Measurements from ENCODE around the gene PAX4. TPM values are rescaled to one million over a fixed set of nuclear protein-coding genes. Genes with fewer than 3 reads are reported as not detected.

The PAX4 gene, protein sequence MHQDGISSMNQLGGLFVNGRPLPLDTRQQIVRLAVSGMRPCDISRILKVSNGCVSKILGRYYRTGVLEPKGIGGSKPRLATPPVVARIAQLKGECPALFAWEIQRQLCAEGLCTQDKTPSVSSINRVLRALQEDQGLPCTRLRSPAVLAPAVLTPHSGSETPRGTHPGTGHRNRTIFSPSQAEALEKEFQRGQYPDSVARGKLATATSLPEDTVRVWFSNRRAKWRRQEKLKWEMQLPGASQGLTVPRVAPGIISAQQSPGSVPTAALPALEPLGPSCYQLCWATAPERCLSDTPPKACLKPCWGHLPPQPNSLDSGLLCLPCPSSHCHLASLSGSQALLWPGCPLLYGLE
- not detected in 2 replicates for total RNA-seq (2014; rRNA removed; shearing (Covaris generic))

DNA sequence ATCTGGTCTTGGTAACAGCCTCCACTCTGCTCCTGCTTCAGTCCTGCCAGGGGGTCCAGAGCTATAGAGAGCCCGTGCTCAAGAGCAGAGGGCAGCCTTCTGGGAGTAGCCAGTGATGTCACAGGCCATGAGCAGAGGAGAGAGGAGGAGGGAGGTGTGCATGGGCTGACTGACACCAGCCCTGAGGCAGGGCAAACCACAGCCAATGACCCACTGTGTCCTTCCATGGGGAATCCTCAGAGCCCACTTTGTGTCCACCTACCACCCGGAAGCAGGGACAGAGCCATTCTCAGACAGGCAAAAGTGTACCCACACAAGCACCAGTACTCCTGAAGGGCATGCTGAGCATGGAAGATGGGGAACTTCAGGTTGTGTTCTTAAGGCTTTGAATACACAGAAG, at the start of gene PAX4:
Gene PAX4, minus strand, starts transcription at position 101 of the 400 bp plus-strand sequence. CDS start 2,214 bp downstream, outside the sequence.
- DNase-seq (ENCODE audit: low read depth): no peak

DNA sequence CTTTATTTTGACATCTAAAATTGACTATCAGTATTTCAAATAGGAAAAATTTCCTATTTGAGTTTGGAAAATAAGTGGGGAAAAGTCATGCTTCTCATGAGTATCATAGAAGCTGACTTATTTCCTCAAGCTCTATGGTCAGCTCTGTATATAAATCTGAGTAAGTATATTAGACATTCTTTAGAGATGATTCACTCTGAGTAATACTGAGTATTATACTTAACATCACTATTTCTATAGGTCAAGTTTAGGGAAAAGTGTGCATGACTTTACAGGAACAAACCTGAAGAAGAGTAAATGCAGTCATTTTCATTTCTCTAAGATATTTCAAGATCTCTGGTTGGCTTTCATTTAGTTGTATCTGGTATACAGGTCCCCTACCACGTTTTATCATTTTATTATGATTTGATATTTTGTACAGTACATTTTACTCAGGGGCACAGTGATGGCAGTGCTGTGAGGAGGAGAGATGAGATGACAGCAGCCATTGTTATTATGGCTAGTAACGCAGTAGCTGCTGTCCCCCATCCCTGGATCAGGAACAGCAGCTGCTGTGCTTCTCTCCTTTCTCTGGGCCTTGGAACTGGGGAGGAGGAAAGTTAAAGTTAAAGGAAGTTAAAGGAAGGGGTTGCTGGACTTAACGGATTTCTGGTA, 49.2 kb upstream of the PAX4 start:
- DNase-seq (ENCODE audit: low read depth): peak; percentile 31

DNA sequence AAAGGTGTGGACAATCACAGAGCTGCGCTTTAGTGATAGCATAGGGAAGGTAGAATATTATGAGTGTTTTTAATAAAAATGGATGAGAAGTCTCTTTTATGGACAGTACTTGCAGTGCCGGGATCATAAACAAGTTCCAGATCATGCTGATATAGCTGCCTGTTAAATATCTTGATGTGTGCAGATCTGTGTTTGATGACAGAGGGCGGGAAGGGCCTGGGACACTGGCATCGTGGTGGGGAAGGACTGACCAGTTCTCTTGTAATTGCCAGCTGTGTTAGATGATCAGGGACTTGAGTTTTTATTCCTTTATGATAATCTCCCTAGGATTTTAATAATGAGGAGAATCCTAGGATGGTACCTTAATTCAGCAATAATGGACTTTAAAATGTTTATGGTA, 48.7 kb upstream of the PAX4 start:
- no peak for DNase-seq (ENCODE audit: low read depth)

DNA sequence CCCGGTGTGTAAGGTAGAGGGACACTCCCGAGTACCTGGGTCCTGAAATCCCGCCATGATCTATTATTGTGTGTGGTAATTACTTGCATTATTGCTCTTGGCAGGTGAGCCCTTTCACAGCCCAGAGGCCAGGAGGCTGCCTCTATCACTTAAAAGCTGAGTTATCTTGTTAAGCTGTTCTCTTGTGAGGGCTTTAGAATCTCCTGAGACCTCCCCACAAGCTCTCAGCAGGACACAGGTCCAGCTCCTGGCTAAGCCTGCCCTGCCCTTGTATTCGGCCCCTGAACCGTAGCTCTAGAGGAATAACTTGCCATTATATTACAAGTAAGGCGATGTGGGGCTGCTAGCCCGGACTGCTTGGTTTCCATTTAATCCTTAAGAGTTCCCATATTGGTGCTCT, 48.0 kb upstream of the PAX4 start:
- no peak for DNase-seq (ENCODE audit: low read depth)

DNA sequence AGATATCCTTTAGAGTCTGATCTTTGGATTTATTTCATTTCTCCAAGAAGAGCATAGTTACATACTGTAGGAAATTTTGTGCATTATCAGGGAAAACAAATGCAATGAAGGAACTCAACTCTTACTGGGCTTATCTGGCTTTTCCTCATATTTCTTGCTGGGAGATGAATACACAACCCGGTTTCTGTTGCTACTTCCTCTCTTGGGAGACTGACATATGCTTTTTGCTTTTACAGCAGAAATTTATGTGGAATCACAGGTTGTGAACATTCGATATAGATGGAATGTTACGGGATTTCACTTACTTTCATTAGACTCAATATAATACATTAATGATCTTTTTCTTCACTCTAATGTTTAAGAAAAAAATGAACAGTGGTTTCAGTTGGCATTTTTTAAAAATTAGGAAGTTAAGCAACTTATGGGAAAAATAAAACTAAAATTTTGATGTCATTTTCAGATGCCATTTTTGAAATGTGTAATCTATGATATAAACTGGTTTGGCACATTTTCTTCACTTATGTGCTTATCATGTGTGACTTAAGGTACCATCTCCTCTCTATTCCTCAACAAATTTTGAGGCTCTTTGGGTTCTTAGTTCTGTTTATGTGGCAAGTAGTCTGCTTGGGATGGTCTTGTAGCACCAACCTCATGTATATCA, 41.2 kb upstream of the PAX4 start:
- DNase-seq (ENCODE audit: low read depth): no peak

DNA sequence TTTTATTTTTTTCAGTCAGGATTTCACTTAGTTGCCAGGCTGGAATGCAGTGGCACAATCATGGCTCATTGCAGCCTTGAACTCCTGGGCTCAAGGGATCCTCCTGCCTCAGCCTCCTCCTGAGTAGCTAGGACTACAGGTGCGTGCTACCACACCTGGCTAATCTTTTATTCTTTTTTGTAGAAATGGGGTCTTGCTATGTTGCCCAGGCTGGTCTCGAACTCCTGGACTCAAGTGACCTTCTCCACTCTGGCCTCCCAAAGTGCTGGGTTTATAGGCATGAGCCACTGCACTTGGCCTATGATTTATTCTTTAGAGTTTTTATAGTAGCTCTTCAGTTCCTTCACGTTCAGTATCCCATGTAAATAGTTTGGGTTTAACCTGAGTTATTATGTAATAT, 39.6 kb upstream of the PAX4 start:
- DNase-seq (ENCODE audit: low read depth): no peak

DNA sequence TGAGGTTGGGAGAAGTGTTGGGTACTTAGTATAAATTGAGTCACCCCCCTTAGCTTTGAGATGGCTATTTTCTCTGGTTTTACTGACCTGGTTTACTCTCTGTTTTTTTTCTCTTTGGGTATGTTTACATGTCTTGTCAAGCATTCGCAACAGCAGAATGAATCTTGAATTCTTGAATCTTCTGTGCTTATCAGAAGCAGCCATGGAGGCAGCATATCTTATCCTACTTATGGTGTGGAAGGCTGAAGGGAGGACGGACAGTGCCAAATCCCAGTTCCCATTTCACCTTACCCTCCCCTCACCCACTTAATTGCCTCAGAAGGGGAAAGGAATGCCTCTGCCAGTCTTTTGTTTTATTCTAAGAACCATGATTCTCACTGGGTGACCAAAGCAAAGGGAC, 37.8 kb upstream of the PAX4 start:
- no peak for DNase-seq (ENCODE audit: low read depth)

DNA sequence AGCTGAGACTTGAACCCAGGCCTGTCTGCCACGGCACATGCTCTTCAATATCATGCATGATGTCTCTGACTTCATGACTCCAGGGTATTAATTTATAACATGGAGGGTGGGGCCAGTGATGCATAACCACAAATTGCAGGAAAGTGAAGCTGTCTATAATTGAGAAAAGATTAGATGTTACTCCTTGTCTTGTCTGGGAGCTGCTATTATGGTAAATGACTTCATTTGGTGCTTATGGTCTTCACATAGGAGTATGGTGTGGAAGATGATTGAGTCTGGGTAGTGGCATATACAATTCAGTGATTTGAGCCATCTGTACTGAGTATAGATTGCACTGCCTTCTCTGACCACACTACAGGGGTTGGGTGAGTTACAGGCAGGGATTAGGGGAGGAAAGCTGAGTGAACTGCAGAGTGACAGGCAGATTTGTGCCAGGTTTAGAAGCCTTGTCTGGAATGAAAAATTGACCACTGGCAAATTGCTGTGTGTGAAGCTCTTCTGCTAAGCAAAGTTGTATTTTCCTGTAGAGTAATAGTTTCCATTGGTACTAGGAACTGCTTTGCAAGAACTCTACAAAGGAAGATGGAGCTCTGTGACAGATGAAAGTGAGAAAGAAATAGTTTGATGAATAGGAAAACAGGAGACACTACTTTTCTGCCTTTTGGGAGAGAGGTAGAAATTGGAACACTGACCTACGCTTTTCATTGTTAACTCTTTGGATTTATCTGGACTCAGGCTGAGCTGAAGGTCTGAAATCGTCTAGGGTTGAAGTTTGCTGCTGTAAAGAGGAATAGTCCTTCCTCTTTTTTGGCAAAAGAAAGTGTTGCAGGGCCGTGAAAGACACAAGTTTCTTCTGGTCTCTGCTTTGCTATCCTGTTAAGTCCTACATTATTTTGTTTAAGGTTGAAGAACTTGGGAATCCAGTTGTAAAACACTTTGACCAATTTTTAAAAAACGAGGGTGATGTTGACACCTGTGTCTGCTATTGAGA, 36.8 kb upstream of the PAX4 start:
- no peak for DNase-seq (ENCODE audit: low read depth)

DNA sequence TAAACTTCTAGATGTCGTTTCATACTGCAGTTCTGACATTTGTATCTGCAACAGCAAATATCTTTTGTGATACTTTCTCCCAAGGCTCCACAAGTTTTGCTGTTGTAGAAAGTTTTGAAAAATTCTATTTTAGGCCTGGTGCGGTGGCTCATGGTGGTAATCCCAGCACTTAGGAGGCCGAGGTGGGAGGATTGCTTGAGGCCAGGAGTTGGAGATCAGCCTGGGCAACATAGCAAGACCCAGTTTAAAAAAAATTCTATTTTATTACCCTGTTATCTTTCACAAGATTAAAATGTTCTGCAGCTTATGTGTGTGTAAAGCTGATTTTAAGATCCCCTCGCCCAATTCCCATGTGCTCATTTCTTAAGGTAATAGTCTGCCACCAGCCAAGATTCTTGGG, 35.5 kb upstream of the PAX4 start:
- DNase-seq (ENCODE audit: low read depth): no peak

DNA sequence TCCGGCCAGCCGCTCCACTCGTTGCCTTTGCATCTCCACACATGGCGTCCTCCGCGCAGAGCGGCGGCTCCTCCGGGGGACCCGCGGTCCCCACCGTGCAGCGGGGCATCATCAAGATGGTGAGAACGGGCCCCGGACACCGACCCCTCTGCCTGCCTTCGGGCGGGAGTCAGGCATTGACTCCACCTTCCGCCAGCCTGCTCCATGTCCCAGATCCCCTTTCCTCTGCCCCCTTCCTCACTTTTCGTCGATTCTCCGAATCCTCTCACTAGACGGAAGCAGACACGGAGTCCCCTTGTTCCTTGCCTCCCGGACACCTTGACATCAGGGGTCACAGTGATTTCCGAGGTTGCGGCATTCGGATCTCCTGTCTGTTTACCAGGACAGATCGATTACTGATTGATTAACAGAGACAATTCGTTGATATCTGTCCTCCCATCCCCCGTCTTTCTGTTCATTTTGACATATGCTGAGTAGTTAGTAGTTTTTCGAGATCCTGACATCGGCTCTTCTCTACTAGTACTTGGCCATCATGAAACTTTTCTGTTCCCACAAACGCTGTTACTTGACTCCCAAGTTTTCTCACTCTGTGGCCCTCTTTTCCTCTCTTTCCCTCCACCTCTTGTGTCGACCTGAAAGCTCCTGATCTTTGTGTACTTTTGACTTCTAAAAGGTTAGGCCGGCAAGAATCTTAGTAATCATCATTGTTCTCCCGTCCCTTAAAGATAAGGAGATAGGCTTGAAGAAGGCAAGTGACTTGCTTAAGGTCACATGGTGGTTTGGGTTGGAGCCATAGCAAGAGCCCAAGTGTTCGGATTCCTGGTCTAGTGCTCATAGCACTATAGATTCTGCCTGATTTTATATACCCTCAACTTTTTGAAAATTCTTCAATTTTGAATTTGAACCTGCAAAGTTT, 34.6 kb upstream of the PAX4 start:
- DNase-seq (ENCODE audit: low read depth): peak; percentile 30

DNA sequence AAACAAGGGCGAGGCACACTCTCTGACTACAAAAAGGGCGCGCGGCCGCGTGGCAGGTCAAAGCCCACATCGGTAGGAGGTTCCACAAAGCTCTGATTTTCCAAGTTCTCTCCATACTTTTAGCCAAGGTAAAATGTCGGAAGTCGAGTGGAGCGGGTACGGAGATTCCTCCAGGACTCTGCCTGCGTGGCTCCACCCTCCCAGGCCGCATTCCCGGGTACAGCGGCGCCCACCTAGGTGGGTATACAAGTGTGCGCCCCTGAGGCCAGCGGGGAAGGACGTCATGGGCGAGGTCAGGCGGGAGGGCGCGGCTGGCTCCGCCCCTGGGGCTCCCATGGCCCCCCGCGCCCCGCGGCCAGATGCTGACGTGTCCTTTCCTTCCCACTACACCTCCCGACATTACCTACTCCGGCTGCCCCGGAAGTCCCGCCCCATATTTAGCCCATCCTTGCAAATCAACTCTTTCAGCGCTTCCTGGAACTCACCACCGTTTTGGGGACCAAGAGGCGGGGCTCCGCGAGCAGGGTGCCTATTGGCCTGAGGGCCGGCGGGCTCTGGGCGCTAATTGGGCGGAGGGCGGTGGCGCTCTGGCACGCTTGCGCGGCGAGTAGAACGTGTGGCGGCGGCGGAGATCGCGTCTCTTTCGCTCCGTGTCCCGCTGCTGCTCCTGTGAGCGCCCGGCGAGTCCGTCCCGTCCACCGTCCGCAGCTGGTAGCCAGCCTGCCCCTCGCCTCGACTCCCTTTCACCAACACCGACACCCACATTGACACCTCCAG, 33.8 kb upstream of the PAX4 start, which contains the start of gene SND1:
Gene SND1, plus strand, starts transcription at position 639 of the 777 bp plus-strand sequence. CDS start 180 bp downstream, outside the sequence.
- peak; percentile 100 for DNase-seq (ENCODE audit: low read depth)

DNA sequence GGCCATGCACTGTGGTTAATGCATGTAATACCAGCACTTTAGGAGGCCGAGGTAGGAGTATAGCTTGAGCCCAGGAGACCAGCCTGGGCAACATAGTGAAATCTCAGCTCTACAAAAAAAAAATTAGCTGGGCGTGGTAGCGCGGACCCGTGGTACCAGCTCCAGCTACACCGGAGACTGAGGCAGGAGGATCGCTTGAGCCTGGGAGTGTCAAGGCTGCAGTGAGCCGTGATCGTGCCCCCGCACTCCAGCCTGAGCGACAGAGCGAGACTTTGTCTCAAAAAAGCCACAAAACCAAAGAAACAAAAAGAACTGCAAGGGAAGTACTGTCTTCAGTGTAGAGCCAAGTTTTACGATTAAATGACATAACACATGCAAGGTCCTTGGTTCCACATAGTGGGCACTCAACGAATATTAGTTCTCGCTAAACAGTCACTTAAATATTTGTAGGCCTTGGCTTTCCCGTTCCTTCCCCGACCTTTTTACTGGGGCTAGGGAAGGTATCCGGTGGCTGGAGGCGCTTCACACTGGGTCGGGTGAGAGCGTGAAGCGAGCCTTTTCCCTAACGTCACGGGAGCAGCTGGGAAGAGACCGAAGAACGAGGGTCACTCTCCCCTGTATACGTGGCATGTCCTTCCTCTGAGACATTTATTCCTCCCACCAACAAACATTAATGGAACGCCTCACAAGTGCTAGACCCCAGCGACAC, 33.1 kb upstream of the PAX4 start:
- DNase-seq (ENCODE audit: low read depth): no peak

DNA sequence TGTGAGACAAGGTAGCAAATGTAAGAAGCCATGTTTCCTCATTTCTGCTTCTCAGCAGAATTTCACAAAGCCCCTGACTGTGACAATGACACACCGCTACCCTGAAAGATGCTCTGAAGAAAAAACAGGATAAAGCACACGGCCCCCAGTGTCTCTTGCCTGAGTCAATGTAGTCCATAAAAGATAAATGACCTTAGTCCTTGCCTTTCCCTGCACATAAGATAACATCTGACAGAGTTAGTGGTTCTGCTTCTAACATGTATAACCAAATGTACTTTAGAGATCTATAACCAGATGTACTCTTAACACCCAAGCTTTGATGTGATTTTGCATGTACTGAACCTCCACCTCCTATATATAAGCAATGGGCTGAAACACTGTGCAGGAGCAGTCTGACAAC, 31.0 kb upstream of the PAX4 start:
- DNase-seq (ENCODE audit: low read depth): no peak

DNA sequence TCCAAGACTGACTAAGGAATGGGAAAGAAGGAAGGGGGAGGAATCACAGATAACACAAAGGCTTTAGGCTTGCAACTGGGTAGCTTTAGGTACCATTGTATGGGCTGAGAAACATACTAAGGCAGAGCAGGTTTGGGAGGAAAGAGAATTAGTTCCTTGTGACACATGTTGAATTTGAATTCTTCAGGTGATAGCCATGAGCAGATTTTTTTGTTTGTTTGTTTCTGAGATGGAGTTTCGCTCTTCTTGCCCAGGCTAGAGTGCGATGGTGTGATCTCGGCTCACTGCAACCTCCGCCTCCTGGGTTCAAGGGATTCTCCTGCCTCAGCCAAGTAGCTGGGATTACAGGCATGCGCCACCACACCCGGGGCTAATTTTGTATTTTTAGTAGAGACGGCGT, 29.7 kb upstream of the PAX4 start:
- DNase-seq (ENCODE audit: low read depth): no peak

DNA sequence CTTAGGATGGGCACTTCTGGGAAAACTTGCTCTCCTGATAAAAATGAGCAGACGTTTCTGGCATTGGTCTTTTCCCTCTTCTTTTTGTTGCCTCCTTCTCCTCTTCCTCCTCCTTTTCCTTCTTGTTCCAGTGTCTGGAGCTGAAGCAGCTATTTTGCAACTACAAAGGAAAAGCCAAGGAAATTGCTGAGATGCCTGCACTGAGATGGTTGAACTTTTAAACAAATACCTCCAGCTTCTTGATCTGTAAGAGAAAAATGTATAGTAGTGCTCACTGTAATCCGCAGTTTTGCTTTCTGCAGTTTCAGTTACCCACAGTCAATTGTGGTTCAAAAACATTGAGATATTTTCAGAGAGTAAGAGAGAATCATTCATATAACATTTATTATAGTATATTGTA, 26.5 kb upstream of the PAX4 start:
- no peak for DNase-seq (ENCODE audit: low read depth)

DNA sequence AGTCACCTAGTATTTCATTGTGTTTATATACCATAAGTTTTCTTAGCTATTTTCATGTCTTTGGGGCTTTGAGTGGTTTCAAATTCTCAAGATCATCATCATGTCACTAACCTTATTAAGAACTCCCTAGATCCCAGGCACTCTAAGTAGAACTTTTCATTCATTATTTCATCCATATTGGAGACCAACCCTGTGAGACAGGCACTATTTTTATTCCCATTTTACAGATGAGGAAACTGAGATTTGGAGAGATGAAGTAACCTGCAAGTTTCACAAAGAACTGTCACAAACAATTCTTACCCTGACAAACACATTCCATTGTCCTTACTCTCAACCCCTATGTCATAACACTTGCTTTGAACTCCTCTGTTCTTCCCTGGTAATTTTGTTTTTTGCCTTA, 20.3 kb upstream of the PAX4 start:
- DNase-seq (ENCODE audit: low read depth): no peak

DNA sequence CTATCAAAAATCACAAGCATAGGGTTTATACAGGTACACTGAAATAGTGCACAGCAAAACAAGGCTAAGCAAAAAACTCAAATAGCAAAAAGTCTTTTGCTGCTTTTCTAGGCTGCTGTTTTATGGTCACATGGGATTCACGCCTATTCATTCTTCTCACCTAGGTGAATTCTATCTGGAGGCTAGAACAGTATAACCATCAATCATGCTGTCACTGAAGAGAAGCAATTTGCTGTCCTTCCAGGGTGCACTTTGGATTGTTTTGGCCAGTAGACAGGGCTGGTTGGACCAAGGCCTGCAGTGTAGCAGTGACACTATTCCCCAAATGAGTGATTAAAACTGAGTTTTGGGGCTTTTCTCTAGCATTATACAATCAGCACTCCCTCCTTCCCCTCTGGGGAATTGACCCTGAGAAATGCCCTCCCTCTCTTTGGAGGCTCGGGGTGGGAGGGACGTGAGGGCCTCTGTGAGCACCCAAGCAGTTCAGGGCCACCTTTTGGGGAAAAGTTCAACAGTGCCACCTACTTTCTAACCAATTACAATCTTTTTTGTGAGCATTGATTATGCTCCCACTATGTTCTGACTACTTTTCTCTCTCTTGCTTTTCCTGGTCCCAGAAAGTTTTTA, 17.8 kb upstream of the PAX4 start:
- no peak for DNase-seq (ENCODE audit: low read depth)

DNA sequence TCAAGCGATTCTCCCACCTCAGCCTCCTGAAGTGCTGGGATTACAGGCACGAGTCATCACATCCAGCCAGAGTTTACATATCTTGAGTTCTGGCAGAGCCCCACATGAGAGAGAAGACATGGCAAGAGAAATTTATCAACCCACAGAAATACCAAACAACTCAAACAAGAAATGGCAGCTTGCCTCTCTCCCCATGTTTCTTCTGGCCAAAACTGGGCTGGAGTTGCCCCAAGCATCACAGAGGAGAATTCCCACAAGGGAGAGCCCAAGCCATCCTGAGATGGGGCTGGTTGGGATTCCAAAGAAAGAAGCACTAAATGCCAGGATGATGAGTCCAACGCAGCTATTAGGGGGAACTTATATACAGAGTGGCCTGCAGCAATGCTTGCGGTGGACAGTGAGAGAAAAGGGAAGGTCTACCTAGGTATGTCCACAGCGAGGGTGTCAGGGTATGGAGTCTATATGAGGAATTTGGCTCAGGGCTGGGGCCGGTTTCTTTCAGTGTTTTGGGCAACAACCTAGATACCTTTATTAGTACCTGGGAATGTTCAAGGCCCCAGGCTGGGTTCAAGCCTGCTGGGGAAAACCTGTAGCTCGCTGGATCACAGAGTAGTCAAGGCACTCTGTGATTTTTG, 14.5 kb upstream of the PAX4 start:
- DNase-seq (ENCODE audit: low read depth): no peak

Data from Daoy (cell line).